Muscle layer of duodenum (tissue), 2 donors: ENCODE data around the gene TMEM259.
A peak's percentile ranks its signal among the peaks of the same experiment; 100 is the strongest.

Source experiments
- H3K27ac ChIP-seq: one replicate; pipeline ENCODE4 v1.7.0; 2013; ENCODE audit warnings: mild to moderate bottlenecking, low read length
- H3K27me3 ChIP-seq: one replicate; pipeline ENCODE4 v1.7.0; 2013; ENCODE audit warnings: low read depth, mild to moderate bottlenecking, control low read depth, low read length
- H3K36me3 ChIP-seq, 2 donors: one replicate each; pipeline ENCODE4 v1.7.0; 2013; ENCODE audit warnings: low read length in 2 of 2, control low read depth in 1 of 2, mild to moderate bottlenecking in 1 of 2; ENCODE audit not compliant: insufficient read depth in 2 of 2, control insufficient read depth in 1 of 2
- H3K4me1 ChIP-seq, 2 donors: one replicate each; pipeline ENCODE4 v1.7.0; 2013; ENCODE audit warnings: low read length in 2 of 2, mild to moderate bottlenecking in 2 of 2, control low read depth in 1 of 2, moderate library complexity in 1 of 2; ENCODE audit not compliant: insufficient read depth in 2 of 2, control insufficient read depth in 1 of 2
- H3K4me3 ChIP-seq, 2 donors: one replicate each; pipeline ENCODE4 v1.7.0; 2013; ENCODE audit warnings: low read length in 2 of 2, low read depth in 1 of 2, mild to moderate bottlenecking in 1 of 2
- H3K9me3 ChIP-seq, 2 donors: one replicate each; pipeline ENCODE4 v1.7.0; 2013; ENCODE audit warnings: low read length in 2 of 2, control low read depth in 1 of 2, mild to moderate bottlenecking in 1 of 2; ENCODE audit not compliant: control insufficient read depth in 1 of 2
- donor health status: healthy.

Gene TMEM259

DNA sequence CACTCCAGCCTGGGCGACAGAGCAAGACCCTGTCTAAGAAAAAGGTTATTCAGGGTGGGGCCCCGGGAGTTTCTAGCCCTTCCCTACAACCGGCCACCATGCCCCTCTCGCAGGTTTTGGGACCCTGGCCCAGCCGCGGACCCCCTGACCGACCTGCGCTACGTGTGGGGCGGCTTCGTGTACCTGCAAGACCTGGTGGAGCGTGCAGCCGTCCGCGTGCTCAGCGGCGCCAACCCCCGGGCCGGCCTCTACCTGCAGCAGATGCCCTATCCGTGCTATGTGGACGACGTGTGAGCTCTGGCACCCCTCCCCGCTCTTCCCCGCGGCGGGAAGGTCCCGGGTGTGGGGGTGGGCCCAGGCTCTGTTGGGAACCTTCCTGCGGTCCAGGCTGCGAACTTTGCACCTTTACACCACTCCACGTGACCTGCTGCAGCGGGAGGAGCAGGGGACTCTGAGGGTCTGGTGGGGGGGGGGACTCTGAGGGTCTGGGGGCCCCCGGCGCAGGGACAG lies 25.2 kb upstream of the TMEM259 start:
- Histone ChIP-seq H3K4me1 (peaks cover 0 to 8% of the 10 kb centered on the region in 2 donors), H3K27ac (no peak overlapping the region), H3K36me3 (no peaks in the 10 kb centered on the region), H3K27me3 (no peaks in the 10 kb centered on the region), H3K4me3 (no peak overlapping the region), H3K9me3 (no peaks in the 10 kb centered on the region)

DNA sequence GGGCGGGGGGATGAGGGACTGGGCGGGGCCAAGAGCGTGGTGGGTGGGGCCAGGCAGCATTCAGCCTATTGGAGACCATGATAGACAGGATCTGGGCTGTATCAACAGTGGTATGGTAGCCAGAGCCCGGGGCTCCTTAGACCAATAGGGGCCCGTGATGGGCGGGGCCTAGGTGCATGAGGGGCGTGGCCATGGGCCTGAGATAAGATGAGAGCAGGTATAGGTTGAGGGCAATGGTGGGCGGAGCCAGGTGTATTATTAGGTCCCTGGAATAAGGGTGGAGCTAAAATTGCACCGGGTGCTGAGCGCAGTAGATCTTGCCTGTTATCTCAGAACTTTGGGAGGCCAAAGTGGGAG lies 24.3 kb upstream of the TMEM259 start:
- Histone ChIP-seq H3K9me3 (no peaks in the 10 kb centered on the region), H3K27me3 (no peaks in the 10 kb centered on the region), H3K4me1 (peaks cover 0 to 18% of the 10 kb centered on the region in 2 donors), H3K27ac (no peak overlapping the region), H3K4me3 (no peak overlapping the region), H3K36me3 (no peaks in the 10 kb centered on the region)

DNA sequence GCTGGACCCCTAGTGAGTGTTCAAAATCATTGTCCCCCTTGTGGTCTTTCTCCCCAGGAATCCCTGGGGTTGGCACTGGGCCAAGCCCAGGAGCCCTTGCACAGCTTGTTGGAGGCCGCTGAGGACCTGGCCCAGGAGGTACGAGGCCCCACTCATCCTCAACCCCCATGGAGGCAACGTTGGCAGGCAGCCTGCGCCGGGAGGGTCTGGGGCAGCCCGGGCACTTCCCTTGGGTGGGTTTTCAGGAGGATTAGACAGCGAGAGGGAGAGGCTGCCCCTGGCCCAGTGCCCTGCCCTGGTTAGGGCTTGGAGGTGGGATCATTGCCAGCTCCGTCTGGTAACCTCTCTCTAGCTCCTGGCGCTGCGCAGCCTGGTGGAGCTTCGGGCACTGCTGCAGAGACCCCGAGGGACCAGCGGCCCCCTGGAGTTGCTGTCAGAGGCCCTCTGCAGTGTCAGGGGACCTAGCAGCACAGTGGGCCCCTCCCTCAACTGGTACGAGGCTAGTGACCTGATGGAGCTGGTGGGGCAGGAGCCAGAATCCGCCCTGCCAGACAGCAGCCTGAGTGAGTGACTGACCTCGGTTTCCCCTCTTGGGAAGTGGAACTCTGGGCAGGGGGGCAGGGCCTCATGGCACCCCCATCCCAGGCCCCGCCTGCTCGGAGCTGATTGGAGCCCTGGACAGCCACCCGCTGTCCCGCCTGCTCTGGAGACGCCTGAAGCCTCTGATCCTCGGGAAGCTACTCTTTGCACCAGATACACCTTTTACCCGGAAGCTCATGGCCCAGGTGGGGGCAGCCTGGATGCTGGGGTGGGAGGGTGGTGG lies 22.0 kb upstream of the TMEM259 start:
- peaks cover 0 to 28% of the 10 kb centered on the region in 2 donors for H3K4me1 ChIP-seq
- no peaks in the 10 kb centered on the region for H3K27me3 ChIP-seq
- H3K9me3 ChIP-seq: no peaks in the 10 kb centered on the region
- H3K4me3 ChIP-seq: no peak overlapping the region
- H3K36me3 ChIP-seq: no peaks in the 10 kb centered on the region
- no peak overlapping the region for H3K27ac ChIP-seq

DNA sequence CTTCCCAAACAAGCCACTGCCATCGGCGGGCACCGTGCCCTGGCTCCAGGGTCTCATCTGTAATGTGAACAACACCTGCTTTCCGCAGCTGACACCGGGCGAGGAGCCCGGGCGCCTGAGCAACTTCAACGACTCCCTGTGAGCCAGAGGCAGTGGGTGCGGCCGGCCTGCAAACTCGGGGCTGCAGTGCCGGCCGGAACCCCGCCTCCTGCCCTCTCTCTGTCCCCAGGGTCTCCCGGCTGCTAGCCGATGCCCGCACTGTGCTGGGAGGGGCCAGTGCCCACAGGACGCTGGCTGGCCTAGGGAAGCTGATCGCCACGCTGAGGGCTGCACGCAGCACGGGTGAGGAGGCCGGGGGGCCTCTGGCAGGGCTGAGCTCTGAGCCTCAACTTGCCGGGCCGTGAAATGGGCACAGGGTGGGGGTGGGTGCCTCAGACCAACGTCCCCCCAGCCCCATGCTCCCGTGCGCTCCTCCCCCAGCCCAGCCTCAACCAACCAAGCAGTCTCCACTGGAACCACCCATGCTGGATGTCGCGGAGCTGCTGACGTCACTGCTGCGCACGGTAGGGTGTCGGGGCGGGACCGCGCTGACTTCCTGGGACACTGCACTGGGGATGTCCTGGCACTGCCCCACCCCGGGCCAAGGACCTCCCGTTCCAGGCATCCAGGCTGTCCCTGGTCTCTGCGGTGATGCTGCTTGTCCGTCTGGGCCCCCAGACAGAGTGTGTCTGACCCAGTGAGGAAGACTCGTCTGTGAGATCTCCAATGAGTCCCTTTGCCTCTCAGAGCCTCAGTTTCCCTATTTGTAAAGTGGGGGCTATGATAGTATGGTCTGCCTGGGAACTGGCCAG lies 21.1 kb upstream of the TMEM259 start:
- Histone ChIP-seq H3K9me3 (no peaks in the 10 kb centered on the region), H3K36me3 (no peaks in the 10 kb centered on the region), H3K4me1 (peaks cover 0 to 28% of the 10 kb centered on the region in 2 donors), H3K27me3 (no peaks in the 10 kb centered on the region), H3K27ac (no peak overlapping the region), H3K4me3 (no peak overlapping the region)

DNA sequence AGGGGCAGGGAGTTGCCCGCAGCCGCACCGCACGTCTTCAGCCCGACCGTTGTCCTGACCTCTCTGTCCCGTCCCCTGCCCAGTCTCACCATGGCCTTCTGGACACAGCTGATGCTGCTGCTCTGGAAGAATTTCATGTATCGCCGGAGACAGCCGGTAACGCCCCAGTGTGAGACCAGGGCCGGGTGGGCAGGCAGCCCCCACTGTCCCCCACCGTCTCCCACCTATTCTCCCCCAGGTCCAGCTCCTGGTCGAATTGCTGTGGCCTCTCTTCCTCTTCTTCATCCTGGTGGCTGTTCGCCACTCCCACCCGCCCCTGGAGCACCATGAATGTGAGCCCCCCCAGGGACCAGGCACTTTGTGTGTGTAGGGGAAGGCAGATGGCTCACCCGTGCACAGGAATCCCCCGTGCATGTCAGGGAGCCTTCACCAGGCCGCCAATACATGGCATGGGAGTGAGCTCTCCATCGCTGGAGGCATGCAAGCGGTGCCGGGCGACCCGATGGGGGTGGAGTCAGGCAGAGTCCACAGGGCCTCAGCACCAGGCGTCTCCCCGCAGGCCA lies 20.4 kb upstream of the TMEM259 start:
- Histone ChIP-seq H3K4me3 (peak overlapping the region; percentile 81 to 85), H3K27me3 (no peaks in the 10 kb centered on the region), H3K27ac (no peak overlapping the region), H3K9me3 (no peaks in the 10 kb centered on the region), H3K4me1 (peaks cover 0 to 28% of the 10 kb centered on the region in 2 donors), H3K36me3 (peaks cover 0 to 2% of the 10 kb centered on the region in 2 donors)

DNA sequence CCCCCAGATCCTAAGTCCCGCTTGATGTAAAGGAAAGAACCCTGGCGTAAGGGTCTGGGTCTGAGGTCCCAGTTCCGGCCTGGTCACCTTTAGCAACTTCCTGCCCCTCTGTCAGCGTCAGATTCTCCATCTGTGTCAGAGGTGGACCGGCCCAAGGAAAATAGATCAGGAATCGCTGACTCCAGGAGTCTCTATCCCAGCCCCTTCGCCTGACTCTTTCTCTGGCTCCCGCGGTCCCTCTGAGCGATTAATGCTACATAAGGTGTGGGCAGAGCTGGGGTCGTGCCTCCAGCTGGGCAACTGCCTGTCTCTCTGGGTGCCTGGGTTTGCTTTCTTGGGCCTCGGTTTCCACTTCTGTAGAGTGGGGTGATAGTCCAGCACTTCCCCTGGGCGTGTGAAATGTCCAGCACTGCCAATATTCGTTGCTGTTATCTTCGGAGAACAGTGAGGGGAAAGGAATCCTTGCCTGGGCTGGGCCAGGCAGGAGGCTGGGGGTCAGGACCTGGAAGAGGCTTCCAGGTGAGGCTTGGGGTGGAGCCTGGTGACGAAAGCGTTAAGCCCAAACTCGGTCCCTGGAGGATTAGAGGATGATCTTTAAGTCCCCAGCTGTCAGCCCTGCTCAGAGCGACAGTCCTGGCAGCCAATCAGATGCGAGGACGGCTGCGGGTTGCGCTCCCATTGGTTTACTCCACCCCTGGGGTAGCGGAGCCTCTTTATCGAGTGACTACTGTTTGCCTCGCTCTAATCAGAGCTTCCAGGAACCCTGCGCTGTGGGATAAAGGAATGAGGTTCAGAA lies 19.8 kb upstream of the TMEM259 start:
- H3K27me3 ChIP-seq: no peaks in the 10 kb centered on the region
- peak overlapping the region; percentile 81 to 85 for H3K4me3 ChIP-seq
- H3K9me3 ChIP-seq: no peaks in the 10 kb centered on the region
- H3K36me3 ChIP-seq: peaks cover 0 to 8% of the 10 kb centered on the region in 2 donors
- H3K27ac ChIP-seq: no peak overlapping the region
- H3K4me1 ChIP-seq: peaks cover 0 to 28% of the 10 kb centered on the region in 2 donors

DNA sequence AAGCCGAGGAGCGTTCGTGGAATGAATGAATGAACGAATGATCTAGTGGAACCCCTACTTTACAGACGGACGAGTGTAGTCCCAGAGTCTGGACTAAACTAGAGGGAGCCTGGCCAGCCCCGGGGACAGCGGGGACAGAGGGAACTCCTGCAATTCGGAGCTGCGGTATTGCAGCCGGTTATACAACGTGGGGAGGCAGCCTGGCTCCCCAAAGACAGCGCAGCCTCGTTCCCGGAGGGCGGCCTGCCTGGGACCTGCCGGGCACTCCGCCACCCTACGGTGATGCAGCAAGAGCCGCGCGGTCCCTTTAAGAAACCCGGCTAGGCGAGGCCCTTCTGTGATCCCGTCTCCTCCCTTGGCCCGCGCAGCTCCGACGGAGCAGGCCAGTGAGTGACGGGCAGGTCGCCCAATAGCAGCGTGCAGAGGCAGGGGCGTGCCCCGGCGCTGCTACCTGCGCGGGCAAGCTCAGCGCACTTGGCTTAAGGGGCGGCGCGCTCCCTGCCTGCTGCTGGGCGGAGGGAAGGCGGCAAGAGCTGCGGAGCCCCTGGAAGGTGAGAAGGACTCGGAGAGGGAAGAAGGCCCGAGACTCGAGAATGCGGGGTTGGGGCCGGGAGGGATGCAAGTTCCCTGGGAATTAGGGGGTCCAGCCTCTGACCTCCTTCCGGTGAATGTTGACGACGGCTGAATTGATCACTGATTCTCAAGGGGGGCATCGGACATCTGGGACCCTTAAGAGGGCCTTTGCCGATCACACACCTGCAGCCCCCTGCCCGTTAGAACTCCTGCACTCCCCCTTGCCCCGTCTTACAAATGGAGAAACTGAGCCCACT lies 18.9 kb upstream of the TMEM259 start, which contains the start of gene ABCA7:
Gene ABCA7 (plus strand): TSS at position 462 of the 830 bp plus-strand sequence. CDS start 1,255 bp downstream, outside the sequence.
- peaks cover 0 to 13% of the 10 kb centered on the region in 2 donors for H3K36me3 ChIP-seq
- peaks cover 0 to 28% of the 10 kb centered on the region in 2 donors for H3K4me1 ChIP-seq

DNA sequence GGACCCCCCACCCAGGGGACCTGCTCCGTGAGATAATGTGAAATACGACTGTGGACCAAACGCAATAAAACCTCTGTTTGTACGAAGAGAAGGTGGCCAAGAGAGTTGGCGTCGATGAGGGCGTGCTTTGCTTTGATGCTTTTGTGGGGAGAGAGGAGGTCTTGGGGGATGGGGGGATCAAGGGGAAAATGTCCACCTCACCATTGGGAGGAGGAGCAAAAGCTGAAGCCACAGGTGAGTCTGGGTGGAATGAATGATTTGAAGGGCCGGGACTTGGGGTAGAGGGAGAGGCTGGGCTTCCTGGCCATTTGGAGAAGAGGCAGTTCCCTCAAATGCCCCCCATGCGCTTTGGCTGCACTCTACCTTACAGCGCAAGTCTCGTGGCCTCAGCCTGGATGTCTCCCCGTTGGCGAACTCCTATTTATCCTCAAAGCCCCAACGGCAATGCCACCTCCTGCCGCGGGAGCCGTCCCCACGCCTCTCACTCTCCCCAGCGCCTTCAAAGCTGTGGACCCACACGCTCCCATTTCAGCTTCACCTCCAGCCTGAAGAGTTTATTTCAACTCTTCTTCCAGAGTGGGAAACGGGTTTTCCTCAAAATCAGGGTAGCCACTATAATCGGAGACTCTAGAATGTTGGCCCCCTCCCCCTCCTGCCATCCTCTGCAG lies 18.2 kb upstream of the TMEM259 start:
- no peaks in the 10 kb centered on the region for H3K27me3 ChIP-seq
- peak overlapping the region; percentile 11 to 85 for H3K4me3 ChIP-seq
- peaks cover 0 to 13% of the 10 kb centered on the region in 2 donors for H3K36me3 ChIP-seq
- H3K27ac ChIP-seq: no peak overlapping the region
- peaks cover 0 to 28% of the 10 kb centered on the region in 2 donors for H3K4me1 ChIP-seq
- H3K9me3 ChIP-seq: no peaks in the 10 kb centered on the region

More for the DNA sequence above, 18.9 kb upstream of the TMEM259 start, which contains the start of gene ABCA7:
- Histone ChIP-seq H3K27me3 (no peaks in the 10 kb centered on the region), H3K27ac (no peak within 1 kb of the TSS), H3K4me3 (peak within 1 kb of the TSS; percentile 81 to 85), H3K9me3 (no peaks in the 10 kb centered on the region)

DNA sequence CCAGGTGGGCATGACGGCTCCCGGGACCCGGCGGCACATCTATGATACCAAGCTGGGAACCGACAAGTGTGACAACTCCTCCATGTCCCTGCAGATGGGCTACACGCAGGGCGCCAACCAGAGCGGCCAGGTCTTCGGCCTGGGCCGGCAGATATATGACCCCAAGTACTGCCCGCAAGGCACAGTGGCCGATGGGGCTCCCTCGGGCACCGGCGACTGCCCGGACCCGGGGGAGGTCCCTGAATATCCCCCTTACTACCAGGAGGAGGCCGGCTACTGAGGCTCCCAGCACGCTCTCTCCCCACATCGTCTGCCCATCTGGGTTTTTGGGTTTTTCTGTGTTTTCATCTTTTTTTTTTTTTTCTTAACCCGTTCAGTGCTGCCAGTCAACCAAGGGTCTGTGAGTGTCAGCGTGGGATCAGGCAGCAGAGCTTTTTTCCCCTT lies 16.7 kb upstream of the TMEM259 start:
- Histone ChIP-seq H3K9me3 (no peaks in the 10 kb centered on the region), H3K27me3 (no peaks in the 10 kb centered on the region), H3K36me3 (peaks cover 0 to 18% of the 10 kb centered on the region in 2 donors), H3K27ac (no peak overlapping the region), H3K4me1 (peaks cover 0 to 28% of the 10 kb centered on the region in 2 donors), H3K4me3 (no peak overlapping the region)
